ENCODE measurements around the gene GABRG3. TPM values are rescaled to one million over a fixed set of nuclear protein-coding genes. Genes with fewer than 3 reads are reported as not detected.

GABRG3 gene
- polyA plus RNA-seq, 1 experiment = not detected

GRCh38 chr15:27545494-27546255 lies 574.7 kb downstream of the GABRG3 start:
- peaks cover 12% of the 10 kb centered on the region for H3K9me3 ChIP-seq (ENCODE audit: control insufficient read depth, insufficient read depth, low read length)
- TF ChIP-seq, protein P1, sequence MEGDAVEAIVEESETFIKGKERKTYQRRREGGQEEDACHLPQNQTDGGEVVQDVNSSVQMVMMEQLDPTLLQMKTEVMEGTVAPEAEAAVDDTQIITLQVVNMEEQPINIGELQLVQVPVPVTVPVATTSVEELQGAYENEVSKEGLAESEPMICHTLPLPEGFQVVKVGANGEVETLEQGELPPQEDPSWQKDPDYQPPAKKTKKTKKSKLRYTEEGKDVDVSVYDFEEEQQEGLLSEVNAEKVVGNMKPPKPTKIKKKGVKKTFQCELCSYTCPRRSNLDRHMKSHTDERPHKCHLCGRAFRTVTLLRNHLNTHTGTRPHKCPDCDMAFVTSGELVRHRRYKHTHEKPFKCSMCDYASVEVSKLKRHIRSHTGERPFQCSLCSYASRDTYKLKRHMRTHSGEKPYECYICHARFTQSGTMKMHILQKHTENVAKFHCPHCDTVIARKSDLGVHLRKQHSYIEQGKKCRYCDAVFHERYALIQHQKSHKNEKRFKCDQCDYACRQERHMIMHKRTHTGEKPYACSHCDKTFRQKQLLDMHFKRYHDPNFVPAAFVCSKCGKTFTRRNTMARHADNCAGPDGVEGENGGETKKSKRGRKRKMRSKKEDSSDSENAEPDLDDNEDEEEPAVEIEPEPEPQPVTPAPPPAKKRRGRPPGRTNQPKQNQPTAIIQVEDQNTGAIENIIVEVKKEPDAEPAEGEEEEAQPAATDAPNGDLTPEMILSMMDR (IDR thresholded peaks at IDR 0.05; ENCODE audit: low read depth, low read length) = no peak
- DNase-seq (ENCODE audit: low read depth, low spot score) = no peak
- POLR2A ChIA-PET = no interaction called here
- H3K27me3 ChIP-seq (ENCODE audit: control insufficient read depth, insufficient read depth, low read length) = no peaks in the 10 kb centered on the region
- CTCF ChIA-PET = no interaction called here
- no peak overlapping the region for H3K27ac ChIP-seq (ENCODE audit: low read depth, low read length)
- H3K4me3 ChIP-seq (ENCODE audit: low read depth, low read length) = no peak overlapping the region

DNA sequence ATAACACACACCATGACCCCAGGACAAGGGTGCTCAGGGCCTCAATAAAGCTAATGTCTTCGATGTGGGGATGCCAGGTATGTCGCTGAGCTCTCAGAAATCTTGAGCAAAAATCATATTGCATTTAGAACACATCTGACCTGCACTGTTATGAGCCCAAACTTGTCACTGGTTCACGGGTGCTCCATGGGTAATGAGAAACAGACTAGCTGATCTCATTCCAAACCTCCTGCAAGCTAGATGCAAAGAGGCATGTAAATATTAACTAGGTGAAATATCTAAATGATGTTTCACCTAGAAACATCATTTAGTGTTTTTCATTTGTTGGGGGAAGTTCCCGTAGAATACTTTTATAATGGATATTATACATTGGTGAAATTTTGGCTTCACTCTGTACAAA lies 578.8 kb downstream of the GABRG3 start:
- H3K4me3 ChIP-seq (ENCODE audit: low read depth, low read length) = no peak overlapping the region
- no peaks in the 10 kb centered on the region; the same call in 1 of the 2 replicates for H3K9me3 ChIP-seq (ENCODE audit: control insufficient read depth, insufficient read depth, low read length)
- POLR2A ChIA-PET = no interaction called here
- no peak overlapping the region for H3K27ac ChIP-seq (ENCODE audit: low read depth, low read length)
- DNase-seq (ENCODE audit: low read depth, low spot score) = no peak
- CTCF ChIA-PET = no interaction called here
- no peaks in the 10 kb centered on the region for H3K27me3 ChIP-seq (ENCODE audit: control insufficient read depth, insufficient read depth, low read length)
- TF ChIP-seq, protein P1 (IDR thresholded peaks at IDR 0.05; ENCODE audit: low read depth, low read length) = no peak

DNA sequence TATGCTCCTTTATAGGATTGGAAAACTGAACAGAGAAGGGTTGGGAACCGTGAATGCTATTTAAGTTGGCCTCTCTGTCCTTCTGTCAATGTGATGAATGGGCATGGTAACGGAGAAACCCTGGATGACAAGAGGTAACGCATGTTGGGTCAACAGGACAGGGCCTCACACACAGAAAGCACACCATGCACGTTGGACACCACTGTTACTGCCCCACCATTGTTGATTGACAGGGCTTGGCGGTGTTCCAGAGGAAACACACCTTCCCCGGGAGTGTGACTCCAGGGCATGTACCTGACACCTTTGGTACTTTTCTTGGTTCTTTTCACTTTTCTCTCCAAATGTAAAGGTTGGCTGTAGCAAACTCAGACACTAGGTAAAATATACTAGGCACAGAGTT lies 579.7 kb downstream of the GABRG3 start:
- Histone ChIP-seq H3K27ac (ENCODE audit: low read depth, low read length) (no peak overlapping the region), H3K9me3 (ENCODE audit: control insufficient read depth, insufficient read depth, low read length) (no peaks in the 10 kb centered on the region; the same call in 1 of the 2 replicates), H3K4me3 (ENCODE audit: low read depth, low read length) (no peak overlapping the region), H3K27me3 (ENCODE audit: control insufficient read depth, insufficient read depth, low read length) (no peaks in the 10 kb centered on the region)
- ChIA-PET POLR2A (no interaction called here), CTCF (no interaction called here)
- TF ChIP-seq, protein P1 (IDR thresholded peaks at IDR 0.05; ENCODE audit: low read depth, low read length) = no peak
- DNase-seq (ENCODE audit: low read depth, low spot score) = no peak

- DNase-seq (ENCODE audit: low read depth, low spot score) = no peak
- H3K9me3 ChIP-seq (ENCODE audit: control insufficient read depth, insufficient read depth, low read length) = peaks cover 8% of the 10 kb centered on the region
- TF ChIP-seq, protein P1 (IDR thresholded peaks at IDR 0.05; ENCODE audit: low read depth, low read length) = no peak
These were observed 590.8 kb downstream of the GABRG3 start for GRCh38 chr15:27561816-27562215.

DNA sequence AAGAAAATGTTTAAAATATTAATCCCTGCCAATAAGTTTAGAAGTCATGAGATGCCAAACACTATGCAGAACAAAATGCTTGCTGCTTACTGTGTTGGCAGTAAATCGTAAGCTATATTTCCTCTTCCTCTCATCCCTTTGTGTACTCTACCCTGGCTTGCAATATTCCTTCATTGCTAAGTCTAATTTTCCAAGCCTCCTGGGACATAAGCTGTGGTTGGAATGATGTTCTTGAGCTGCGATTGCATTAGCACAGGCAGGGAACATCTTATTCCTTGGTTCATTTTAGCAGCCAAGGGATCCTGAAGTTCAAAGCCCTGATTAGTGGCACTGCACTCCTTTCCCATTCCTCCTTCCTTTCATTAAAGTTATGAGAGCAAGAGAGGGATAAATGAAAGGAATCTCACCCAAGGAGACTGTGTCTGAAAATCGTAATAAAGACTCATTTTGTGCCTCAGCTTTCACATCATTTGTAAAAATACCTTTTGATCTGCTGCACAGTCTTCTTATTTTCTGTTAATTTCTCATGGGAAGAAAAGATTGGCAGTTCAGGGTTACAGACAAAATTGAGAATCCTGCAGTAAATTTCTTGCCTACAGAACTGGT lies 592.9 kb downstream of the GABRG3 start:
- ChIA-PET POLR2A (no interaction called here), CTCF (no interaction called here)
- Histone ChIP-seq H3K27ac (ENCODE audit: low read depth, low read length) (no peak overlapping the region), H3K27me3 (ENCODE audit: control insufficient read depth, insufficient read depth, low read length) (no peaks in the 10 kb centered on the region), H3K4me3 (ENCODE audit: low read depth, low read length) (no peak overlapping the region), H3K9me3 (ENCODE audit: control insufficient read depth, insufficient read depth, low read length) (peaks cover 8% of the 10 kb centered on the region)
- DNase-seq (ENCODE audit: low read depth, low spot score) = no peak
- TF ChIP-seq, protein P1 (IDR thresholded peaks at IDR 0.05; ENCODE audit: low read depth, low read length) = no peak

More at GRCh38 chr15:27561816-27562215, 590.8 kb downstream of the GABRG3 start:
- CTCF ChIA-PET = no interaction called here
- no peak overlapping the region for H3K4me3 ChIP-seq (ENCODE audit: low read depth, low read length)
- H3K27ac ChIP-seq (ENCODE audit: low read depth, low read length) = no peak overlapping the region
- POLR2A ChIA-PET = no interaction called here
- no peaks in the 10 kb centered on the region for H3K27me3 ChIP-seq (ENCODE audit: control insufficient read depth, insufficient read depth, low read length)

Data from AG04450 (cell line).